Panc1 (cell line): ENCODE data around the gene NOC2L. TPM values are rescaled to one million over a fixed set of nuclear protein-coding genes. Genes with fewer than 3 reads are reported as not detected.

ENCODE experiments used
- ATAC-seq: fragments of 200-7000 bp; cut with Tn5 transposase; 2 replicates; pipeline ENCODE4 v1.9.1; 2020; ENCODE audit warnings: mild to moderate bottlenecking, moderate library complexity
- BruUV-seq: library from RNA; stranded (reverse); fragments of 400-500 nt; replicated peaks from 2 replicates; lab custom pipeline; 2021; lab: Mats Ljungman, UMichigan
- CTCF ChIA-PET: fragments of 300-600 bp; sonication (Branson Sonifier 250); formaldehyde crosslinking; loops from one replicate; lab custom pipeline; 2022; ENCODE audit warnings: antibody characterized with exemption; lab: Charles Lee
- POLR2A ChIA-PET: fragments of 300-600 bp; sonication (Branson Sonifier 250); formaldehyde crosslinking; loops from one replicate; lab custom pipeline; 2022; ENCODE audit warnings: antibody characterized with exemption; lab: Charles Lee
- DNase-seq: peaks from one replicate; pipeline ENCODE4 v3.0.0-alpha.2; 2010; ENCODE audit warnings: low read depth, low spot score
- H3K27ac ChIP-seq: 2 replicates; pipeline ENCODE4 v1.5.1; 2011; ENCODE audit warnings: mild to moderate bottlenecking, low read length, inconsistent platforms
- H3K27me3 ChIP-seq: fragments of 200-500 bp; sonication (Bioruptor generic); 2 replicates; pipeline ENCODE4 v1.6.0; 2014; ENCODE audit warnings: low read length, inconsistent platforms; ENCODE audit not compliant: control insufficient read depth, insufficient read depth
- H3K36me3 ChIP-seq: fragments of 200-500 bp; sonication (Bioruptor generic); 2 replicates; pipeline ENCODE4 v1.5.1; 2014; ENCODE audit warnings: inconsistent platforms, mild to moderate bottlenecking, low read length, moderate library complexity; ENCODE audit not compliant: control insufficient read depth, insufficient read depth
- H3K4me1 ChIP-seq: 2 replicates; pipeline ENCODE4 v1.5.1; 2011; ENCODE audit warnings: inconsistent platforms, mild to moderate bottlenecking, low read length, moderate library complexity; ENCODE audit not compliant: control insufficient read depth, insufficient read depth
- H3K4me3 ChIP-seq, 2 experiments: 2 replicates each; pipeline ENCODE4 v1.5.1; 2011 to 2012; ENCODE audit warnings: low read depth in 2 of 2, low read length in 2 of 2, mild to moderate bottlenecking in 2 of 2, inconsistent platforms in 1 of 2, moderate library complexity in 1 of 2
- H3K9me3 ChIP-seq: fragments of 200-500 bp; sonication (Bioruptor generic); 2 replicates; pipeline ENCODE4 v1.5.1; 2014; ENCODE audit warnings: low read depth, mild to moderate bottlenecking, inconsistent platforms, low read length, moderate library complexity; ENCODE audit not compliant: control insufficient read depth, insufficient read depth
- CTCF ChIP-seq: fragments of 450-650 bp; IDR thresholded peaks from 2 replicates; pipeline ENCODE4 v1.5.1; 2017; ENCODE audit warnings: mild to moderate bottlenecking
- POLR2AphosphoS5 ChIP-seq: IDR thresholded peaks from 2 replicates; pipeline ENCODE4 v1.6.1; 2012; ENCODE audit warnings: mild to moderate bottlenecking, low read depth, low read length, moderate library complexity
- REST ChIP-seq, 2 experiments: IDR thresholded peaks; 2 replicates each; pipeline ENCODE4 v1.6.1; 2011 to 2012; ENCODE audit warnings: low read depth in 2 of 2, control low read depth in 1 of 2, low read length in 1 of 2, mild to moderate bottlenecking in 1 of 2, moderate library complexity in 1 of 2; ENCODE audit not compliant: insufficient read depth in 1 of 2
- SIN3A ChIP-seq: IDR thresholded peaks from 2 replicates; pipeline ENCODE4 v1.6.1; 2012; ENCODE audit warnings: low read depth, mild to moderate bottlenecking, low read length, moderate library complexity, borderline replicate concordance; ENCODE audit not compliant: insufficient read depth
- TCF7L2 ChIP-seq: IDR thresholded peaks from 2 replicates; pipeline ENCODE4 v1.6.1; 2011; ENCODE audit warnings: mild to moderate bottlenecking, low read depth, low read length, inconsistent platforms
- in situ Hi-C: cut with HindIII; loops from 2 replicates; pipeline ENCODE4 v1.10.0; 2016; ENCODE audit warnings: low sequenced_read_pairs, low pct_unique_long_range_greater_than_20kb
- intact Hi-C: fragments of 100-400 bp; cut with micrococcal nuclease; formaldehyde crosslinking; loops from one replicate; pipeline ENCODE4 v1.10.0; 2022; ENCODE audit not compliant: unreplicated experiment
- total RNA-seq: library from RNA; stranded (reverse); gene quantifications from one replicate; pipeline ENCODE4 v1.2.1, GENCODE V29; 2021; ENCODE audit not compliant: unreplicated experiment

Gene NOC2L
- total RNA-seq, 1 experiment from 2014 or later, result 193 TPM

GRCh38 chr1:923991-924655 lies 34.9 kb downstream of the NOC2L start:
- CTCF ChIA-PET, result no interaction called here
- peak; percentile 3 for ATAC-seq
- BruUV-seq, result no TSS peak
- POLR2A ChIA-PET, result no interaction called here
- Histone ChIP-seq H3K9me3 (no peaks in the 10 kb centered on the region), H3K27ac (no peak overlapping the region), H3K4me3 (peak overlapping the region; percentile 57), H3K27me3 (no peaks in the 10 kb centered on the region), H3K36me3 (no peaks in the 10 kb centered on the region), H3K4me1 (peaks cover 55% of the 10 kb centered on the region)
- TF ChIP-seq POLR2AphosphoS5 (no peak), CTCF (no peak), REST (IDR thresholded peaks at IDR 0.05; ENCODE audit: insufficient read depth in 1 of 2, low read depth in 2 of 2, low read length in 1 of 2) (no peak), SIN3A (no peak)
- intact Hi-C loops, result no loop called here
- no peak for DNase-seq
- in situ Hi-C loops, result no loop called here

DNA sequence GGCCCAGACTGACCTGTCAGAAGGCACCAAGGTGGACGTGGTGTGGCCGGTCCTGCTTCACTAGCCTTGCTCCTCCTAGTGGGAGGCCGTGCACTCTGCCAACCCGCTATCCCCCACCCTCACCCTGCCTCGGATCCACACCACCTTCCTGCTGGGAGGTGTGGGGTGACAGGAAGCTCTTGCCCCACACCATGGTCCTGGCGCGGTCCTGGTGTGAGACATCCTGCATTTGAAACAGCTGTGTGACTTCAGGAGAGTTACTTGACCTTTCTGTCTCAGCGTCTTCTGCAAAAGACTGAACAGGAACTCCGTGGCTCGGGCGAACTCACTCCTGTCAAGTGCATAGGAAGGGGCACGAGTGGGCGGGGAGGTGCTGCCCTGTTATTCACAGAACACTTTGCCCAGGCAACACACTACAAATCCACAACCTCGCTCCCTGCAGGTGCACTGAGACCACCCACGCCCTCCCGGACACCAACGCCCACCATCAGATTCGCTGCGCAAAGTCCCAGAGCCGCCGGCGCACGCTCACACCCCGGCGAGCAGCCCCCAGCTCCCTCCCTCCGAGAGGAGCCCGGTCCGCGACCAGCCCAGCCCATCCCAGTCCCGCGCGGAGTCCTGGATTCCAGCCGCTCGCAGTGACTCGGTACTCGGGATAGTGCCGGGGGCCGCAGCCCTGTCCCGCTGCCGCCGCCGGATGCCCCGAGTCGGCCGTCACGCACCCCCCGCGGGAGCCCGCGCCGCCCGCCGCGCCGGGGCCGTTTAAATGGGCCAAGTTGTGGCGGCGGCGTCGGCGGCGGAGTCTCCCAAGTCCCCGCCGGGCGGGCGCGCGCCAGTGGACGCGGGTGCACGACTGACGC lies 35.7 kb downstream of the NOC2L start, which contains the start of gene SAMD11:
Gene SAMD11 (plus strand): TSS at position 793 of the 860 bp plus-strand sequence. CDS start 509 bp downstream, outside the sequence.
- ATAC-seq, result peak; percentile 23
- Histone ChIP-seq H3K4me1 (peaks cover 58% of the 10 kb centered on the region), H3K9me3 (no peaks in the 10 kb centered on the region), H3K27ac (peak within 1 kb of the TSS; percentile 72), H3K36me3 (no peaks in the 10 kb centered on the region), H3K4me3 (peak within 1 kb of the TSS; percentile 57), H3K27me3 (no peaks in the 10 kb centered on the region)
- no peak for DNase-seq
- TF ChIP-seq TCF7L2 (0 out of 2 replicates have a peak, but pooled peaks have one; percentile 22), CTCF (peak; percentile 37; the same call in 1 of the 2 replicates), SIN3A (0 out of 2 replicates have a peak, but pooled peaks have one; percentile 82), POLR2AphosphoS5 (no peak), REST (IDR thresholded peaks at IDR 0.05; ENCODE audit: insufficient read depth in 1 of 2, low read depth in 2 of 2, low read length in 1 of 2) (no peak)
- in situ Hi-C loops (no loop called here), intact Hi-C loops (no loop called here)
- ChIA-PET CTCF (interaction anchor here (0.5 to 0.7 kb wide), 3 partner anchors 15 to 368 kb away, joined by 3 to 6 read pairs (median 6); no protein-coding TSS in a partner anchor), POLR2A (no interaction called here)
- BruUV-seq, result no TSS peak
